ENCODE measurements around the gene APCDD1L.

- no peak for TF ChIP-seq POLR2A (IDR thresholded peaks at IDR 0.05)
- no peak for TF ChIP-seq CTCF (IDR thresholded peaks at IDR 0.05)
Observed at GRCh38 chr20:58469616-58470015, 45.6 kb downstream of the APCDD1L start.

All from esophagus squamous epithelium (tissue), 4 donors.